Measurements from ENCODE around the gene FAM117A.

- TF ChIP-seq CTCF (IDR thresholded peaks at IDR 0.05) (no peak), POLR2A (IDR thresholded peaks at IDR 0.05) (no peak)
These were observed 63.0 kb downstream of the FAM117A start for GRCh38 chr17:49700960-49701359.
